IMR-90 (cell line): ENCODE data around the gene SLC4A4. TPM values are rescaled to one million over a fixed set of nuclear protein-coding genes. Genes with fewer than 3 reads are reported as not detected.

ENCODE experiments used
- ATAC-seq: fragments of 200-7000 bp; cut with Tn5 transposase; 2 replicates; pipeline ENCODE4 v1.9.1; 2020; ENCODE audit warnings: low read depth, mild to moderate bottlenecking, moderate library complexity
- BruUV-seq: library from RNA; stranded (reverse); fragments of 400-500 nt; replicated peaks from 2 replicates; lab custom pipeline; 2021; lab: Mats Ljungman, UMichigan
- CTCF ChIA-PET: fragments of 300-600 bp; formaldehyde crosslinking; extraction: SDS; loops from one replicate; lab custom pipeline; 2021; ENCODE audit warnings: antibody characterized with exemption; lab: Yijun Ruan, JAX
- POLR2A ChIA-PET: fragments of 300-600 bp; sonication (Branson Sonifier 250); formaldehyde crosslinking; loops from one replicate; lab custom pipeline; 2022; ENCODE audit warnings: antibody characterized with exemption; ENCODE audit not compliant: unreplicated experiment; lab: Charles Lee
- DNase-seq: peaks from one replicate; pipeline ENCODE4 v3.0.0; 2013
- H2AFZ ChIP-seq: replicated peaks from 2 replicates; pipeline ENCODE3; 2013; ENCODE audit warnings: low read length, mild to moderate bottlenecking; ENCODE audit not compliant: poor library complexity
- H2AK5ac ChIP-seq: 2 replicates; pipeline ENCODE4 v1.6.1; 2013; ENCODE audit warnings: low read depth, low read length, inconsistent platforms
- H2AK9ac ChIP-seq: replicated peaks from 2 replicates; pipeline ENCODE3; 2013; ENCODE audit warnings: mild to moderate bottlenecking, low read depth, low read length, moderate library complexity; ENCODE audit not compliant: poor library complexity
- H2BK120ac ChIP-seq: 2 replicates; pipeline ENCODE4 v1.6.1; 2013; ENCODE audit warnings: low read depth, low read length, inconsistent platforms
- H2BK15ac ChIP-seq: 3 replicates; pipeline ENCODE4 v1.6.1; 2013; ENCODE audit warnings: low read depth, low read length, inconsistent platforms
- H2BK20ac ChIP-seq: 2 replicates; pipeline ENCODE4 v1.6.1; 2013; ENCODE audit warnings: low read depth, mild to moderate bottlenecking, inconsistent platforms, low read length, moderate library complexity
- H2BK5ac ChIP-seq: 2 replicates; pipeline ENCODE4 v1.6.1; 2013; ENCODE audit warnings: mild to moderate bottlenecking, low read depth, low read length, inconsistent platforms; ENCODE audit not compliant: poor library complexity, severe bottlenecking
- H3K14ac ChIP-seq: replicated peaks from 2 replicates; pipeline ENCODE4 v1.6.1; 2013; ENCODE audit warnings: low read depth, low read length, inconsistent platforms
- H3K18ac ChIP-seq: 2 replicates; pipeline ENCODE4 v1.6.1; 2013; ENCODE audit warnings: low read depth, low read length, control low read depth
- H3K23ac ChIP-seq: 2 replicates; pipeline ENCODE4 v1.6.1; 2013; ENCODE audit warnings: low read depth, low read length, inconsistent platforms
- H3K27ac ChIP-seq: 2 replicates; pipeline ENCODE4 v1.5.1; 2013; ENCODE audit warnings: mild to moderate bottlenecking, control low read depth, low read length; ENCODE audit not compliant: insufficient read depth
- H3K27me3 ChIP-seq: 2 replicates; pipeline ENCODE4 v1.6.1; 2013; ENCODE audit warnings: low read length; ENCODE audit not compliant: control insufficient read depth, insufficient read depth
- H3K36me3 ChIP-seq: 2 replicates; pipeline ENCODE4 v1.6.1; 2013; ENCODE audit warnings: low read length, mixed read lengths; ENCODE audit not compliant: control insufficient read depth, insufficient read depth
- H3K4ac ChIP-seq: 2 replicates; pipeline ENCODE4 v1.6.1; 2013; ENCODE audit warnings: low read depth, low read length, inconsistent platforms
- H3K4me1 ChIP-seq: 2 replicates; pipeline ENCODE4 v1.6.1; 2013; ENCODE audit warnings: low read length, mixed read lengths; ENCODE audit not compliant: control insufficient read depth, insufficient read depth
- H3K4me2 ChIP-seq: 2 replicates; pipeline ENCODE4 v1.6.1; 2013; ENCODE audit warnings: low read depth, mild to moderate bottlenecking, control low read depth, low read length, moderate library complexity
- H3K4me3 ChIP-seq: 2 replicates; pipeline ENCODE4 v1.5.1; 2013; ENCODE audit warnings: low read depth, mild to moderate bottlenecking, control low read depth, low read length, moderate library complexity; ENCODE audit not compliant: insufficient read depth
- H3K56ac ChIP-seq: 2 replicates; pipeline ENCODE4 v1.6.1; 2013; ENCODE audit warnings: low read length, inconsistent platforms; ENCODE audit not compliant: insufficient read depth; ENCODE audit errors: extremely low read depth
- H3K79me1 ChIP-seq, 2 experiments: 2 replicates each; pipeline ENCODE4 v1.6.1; 2013; ENCODE audit warnings: low read length in 2 of 2, inconsistent platforms in 1 of 2, low read depth in 1 of 2
- H3K9ac ChIP-seq: 2 replicates; pipeline ENCODE4 v1.6.1; 2013; ENCODE audit warnings: low read depth, low read length, control low read depth
- H3K9me1 ChIP-seq: 2 replicates; pipeline ENCODE4 v1.6.1; 2013; ENCODE audit warnings: low read length, inconsistent platforms; ENCODE audit not compliant: insufficient read depth
- H3K9me3 ChIP-seq: 2 replicates; pipeline ENCODE4 v1.6.1; 2013; ENCODE audit warnings: low read length; ENCODE audit not compliant: control insufficient read depth, insufficient read depth
- H4K20me1 ChIP-seq: 2 replicates; pipeline ENCODE4 v1.6.1; 2013; ENCODE audit warnings: low read length, inconsistent platforms; ENCODE audit not compliant: insufficient read depth
- H4K5ac ChIP-seq: 2 replicates; pipeline ENCODE4 v1.6.1; 2013; ENCODE audit warnings: mild to moderate bottlenecking, low read depth, low read length, control low read depth
- H4K8ac ChIP-seq, 2 experiments: 2 replicates each; pipeline ENCODE4 v1.6.1; 2013; ENCODE audit warnings: low read depth in 2 of 2, low read length in 2 of 2, control low read depth in 1 of 2, inconsistent platforms in 1 of 2
- H4K91ac ChIP-seq: 2 replicates; pipeline ENCODE4 v1.6.1; 2013; ENCODE audit warnings: low read depth, low read length, inconsistent platforms; ENCODE audit not compliant: insufficient read depth
- FOS ChIP-seq: fragments of 150-350 bp; IDR thresholded peaks from 2 replicates; pipeline ENCODE4 v1.6.1; 2016; ENCODE audit warnings: low read depth, low read length
- RFX5 ChIP-seq: IDR thresholded peaks from 2 replicates; pipeline ENCODE4 v1.8.0; 2012; ENCODE audit warnings: low read depth, mild to moderate bottlenecking, low read length, moderate library complexity
- whole genome bisulfite sequencing, 2 experiments: methylation state at CpG; one replicate each; pipeline versions ENCODE4 v1.1.5 to v1.1.7; 2013; ENCODE audit warnings: missing lambda C conversion rate in 2 of 2; ENCODE audit not compliant: insufficient read length in 1 of 2; ENCODE audit errors: extremely low coverage in 2 of 2; 5-methylcytosine and 5-hydroxymethylcytosine counted together
- dilution Hi-C: fragments of 300-500 bp; cut with HindIII; formaldehyde crosslinking; loops from one replicate; pipeline ENCODE4 v1.14.3; 2018; ENCODE audit warnings: low sequenced_read_pairs; ENCODE audit not compliant: unreplicated experiment
- in situ Hi-C: fragments of 300-500 bp; cut with MboI; formaldehyde crosslinking; loops from 3 replicates; pipeline ENCODE4 v1.14.3; 2019; ENCODE audit warnings: low sequenced_read_pairs, inconsistent platforms, mixed read lengths
- intact Hi-C: fragments of 100-400 bp; cut with micrococcal nuclease; formaldehyde crosslinking; loops from 2 replicates; pipeline ENCODE4 v1.10.0; 2022
- polyA plus RNA-seq, 3 experiments: library from polyadenylated mRNA; depleted of rRNA; stranded (reverse); fragments of >200 nt; gene quantifications; 2 replicates each; pipeline ENCODE4 v1.2.3, GENCODE V29; 2012; ENCODE audit warnings: low replicate concordance in 1 of 3
- total RNA-seq: library from RNA; depleted of rRNA; stranded (reverse); fragments of >200 nt; gene quantifications from 2 replicates; pipeline ENCODE4 v1.2.3, GENCODE V29; 2012

Gene SLC4A4
- total and polyA plus RNA-seq, 2 of the 4 experiments (the other 2 are of a cell fraction) = 5.6 to 16.8 TPM

DNA sequence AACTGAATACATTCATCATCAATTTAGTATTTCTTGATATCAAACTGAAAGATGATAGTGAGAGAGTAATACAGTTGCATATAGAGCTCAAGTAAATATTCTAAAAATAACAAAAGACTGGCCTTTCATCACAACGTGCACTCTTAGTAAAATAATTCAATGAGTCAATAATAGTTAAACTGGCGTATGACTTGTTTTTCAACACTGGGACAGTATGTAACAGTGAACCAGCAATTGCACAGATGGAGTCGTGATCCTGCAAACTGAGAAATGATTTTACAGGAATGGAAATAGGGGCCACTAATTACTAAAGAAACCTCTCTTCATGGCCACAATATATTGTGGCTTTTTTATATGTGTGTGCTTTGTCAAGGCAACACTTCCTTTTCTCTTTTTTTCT lies 137.4 kb downstream of the SLC4A4 start:
- Histone ChIP-seq H4K5ac (no peak overlapping the region), H4K20me1 (no peaks in the 10 kb centered on the region), H3K4me2 (no peak overlapping the region), H3K14ac (no peak overlapping the region), H2AK9ac (no peak overlapping the region), H3K9me3 (no peaks in the 10 kb centered on the region), H3K4ac (no peak overlapping the region), H3K18ac (no peak overlapping the region; the same call in 1 of the 2 replicates), H3K4me1 (peaks cover 6% of the 10 kb centered on the region), H3K23ac (no peak overlapping the region), H3K56ac (no peak overlapping the region), H4K8ac (peak overlapping the region in 1 of 2 experiments; percentile 48; a peak in 1 of 4 replicates), H3K4me3 (no peak overlapping the region), H2BK5ac (no peak overlapping the region), H3K79me1 (peaks cover 2 to 29% of the 10 kb centered on the region in 2 experiments; a peak in 2 of 4 replicates), H2BK20ac (no peak overlapping the region), H2AFZ (no peak overlapping the region), H2AK5ac (no peak overlapping the region; the same call in 1 of the 2 replicates), H3K36me3 (peaks cover 12% of the 10 kb centered on the region), H3K27ac (no peak overlapping the region), H4K91ac (no peak overlapping the region), H2BK15ac (no peak overlapping the region), H2BK120ac (0 out of 2 replicates have a peak overlapping the region, but pooled peaks have one; percentile 19), H3K9me1 (peaks cover 8% of the 10 kb centered on the region), H3K9ac (no peak overlapping the region), H3K27me3 (no peaks in the 10 kb centered on the region)
- 0 out of 2 replicates have a peak, but pooled peaks have one; percentile 15 for ATAC-seq
- ChIA-PET POLR2A (no interaction called here), CTCF (no interaction called here)
- no TSS peak for BruUV-seq
- DNase-seq = peak; percentile 36
- TF ChIP-seq RFX5 = no peak
- no peak for TF ChIP-seq FOS
- no CpG with 5 or more reads among the region's 3 CpGs for WGBS, 2 experiments
- dilution Hi-C loops (no loop called here), in situ Hi-C loops (no loop called here), intact Hi-C loops (no loop called here)
